Colon (tissue), 2 donors: ENCODE measurements around the gene LRP3.
"Not testable (repeated sequence)": the region's sequence is repeated elsewhere in the genome, so short reads cannot be mapped to it uniquely, and the experiment has no call there.

Experiments
- FAIRE-seq: peaks from 2 replicates; lab custom pipeline; 2012; peaks lifted over from hg19 to GRCh38; lab: Jason Lieb, UNC
- donor health status: control.
- donor health status: control.

The LRP3 gene, protein sequence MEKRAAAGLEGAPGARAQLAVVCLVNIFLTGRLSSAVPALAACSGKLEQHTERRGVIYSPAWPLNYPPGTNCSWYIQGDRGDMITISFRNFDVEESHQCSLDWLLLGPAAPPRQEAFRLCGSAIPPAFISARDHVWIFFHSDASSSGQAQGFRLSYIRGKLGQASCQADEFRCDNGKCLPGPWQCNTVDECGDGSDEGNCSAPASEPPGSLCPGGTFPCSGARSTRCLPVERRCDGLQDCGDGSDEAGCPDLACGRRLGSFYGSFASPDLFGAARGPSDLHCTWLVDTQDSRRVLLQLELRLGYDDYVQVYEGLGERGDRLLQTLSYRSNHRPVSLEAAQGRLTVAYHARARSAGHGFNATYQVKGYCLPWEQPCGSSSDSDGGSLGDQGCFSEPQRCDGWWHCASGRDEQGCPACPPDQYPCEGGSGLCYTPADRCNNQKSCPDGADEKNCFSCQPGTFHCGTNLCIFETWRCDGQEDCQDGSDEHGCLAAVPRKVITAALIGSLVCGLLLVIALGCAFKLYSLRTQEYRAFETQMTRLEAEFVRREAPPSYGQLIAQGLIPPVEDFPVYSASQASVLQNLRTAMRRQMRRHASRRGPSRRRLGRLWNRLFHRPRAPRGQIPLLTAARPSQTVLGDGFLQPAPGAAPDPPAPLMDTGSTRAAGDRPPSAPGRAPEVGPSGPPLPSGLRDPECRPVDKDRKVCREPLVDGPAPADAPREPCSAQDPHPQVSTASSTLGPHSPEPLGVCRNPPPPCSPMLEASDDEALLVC

DNA sequence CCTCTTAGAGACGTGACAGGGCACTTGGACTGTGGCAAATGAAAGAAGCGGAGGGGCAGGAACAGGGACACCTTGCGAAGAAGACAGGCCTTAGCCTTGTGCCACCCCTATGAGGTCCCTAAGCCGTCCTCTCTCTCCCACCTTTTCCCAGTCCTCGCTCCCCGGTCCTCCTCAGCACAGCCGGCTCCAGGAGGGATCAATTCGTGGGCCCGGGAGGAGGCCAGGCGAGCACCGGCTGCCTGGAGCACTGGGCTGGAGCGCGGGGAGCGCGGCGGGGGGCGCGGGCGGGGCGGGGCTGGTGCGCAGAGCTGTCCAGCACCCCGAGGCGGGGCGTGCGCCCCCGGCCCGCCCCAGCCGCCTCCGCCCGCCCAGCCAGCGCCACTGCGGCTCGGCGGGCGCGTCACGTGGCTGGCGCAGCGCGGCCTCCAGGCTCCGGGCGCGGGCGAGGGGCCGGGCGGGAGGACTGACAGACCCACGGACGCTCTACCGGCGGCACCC, at the start of gene LRP3:
LRP3 (plus strand) TSS at position 466 of the 498 bp plus-strand sequence. CDS start 456 bp downstream, outside the sequence.
- FAIRE-seq = no peak

DNA sequence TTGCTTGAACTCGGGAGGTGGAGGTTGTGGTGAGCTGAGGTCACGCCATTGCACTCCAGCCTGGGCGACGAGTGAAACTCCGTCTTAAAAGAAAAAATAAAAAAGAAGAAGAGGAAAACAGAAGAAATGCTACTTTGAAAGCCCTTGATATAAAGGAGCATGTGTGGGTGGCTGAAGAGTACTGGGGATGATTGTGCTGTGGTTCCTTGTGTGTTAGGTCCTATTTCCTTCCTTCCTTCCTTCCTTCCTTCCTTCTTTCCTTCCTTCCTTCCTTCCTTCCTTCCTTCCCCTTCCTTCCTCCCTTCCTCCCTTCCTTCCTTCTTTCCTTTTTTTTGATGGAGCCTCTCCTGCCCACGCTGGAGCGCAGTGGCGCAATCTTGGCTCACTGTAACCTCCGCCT, 47.9 kb upstream of the LRP3 start:
- no peak for FAIRE-seq

DNA sequence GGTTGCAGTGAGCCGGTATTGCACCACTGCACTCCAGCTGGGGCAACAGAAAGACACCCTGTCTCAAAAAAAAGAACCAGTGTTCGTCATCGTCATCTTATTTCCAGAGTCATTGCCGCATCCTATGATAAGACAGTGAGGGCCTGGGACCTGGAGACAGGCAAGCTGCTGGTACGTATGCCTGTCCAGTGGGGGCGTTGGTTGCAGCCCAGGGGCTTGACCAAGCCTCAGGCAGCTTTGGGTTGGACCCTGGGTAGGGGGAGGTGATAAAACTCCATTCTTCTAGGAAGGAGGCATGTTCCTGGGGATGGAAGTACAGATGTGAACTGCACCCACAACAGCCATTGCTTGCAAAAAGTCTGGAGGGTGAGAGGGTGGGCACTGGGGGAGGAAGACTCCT, 46.6 kb upstream of the LRP3 start:
- no peak for FAIRE-seq

DNA sequence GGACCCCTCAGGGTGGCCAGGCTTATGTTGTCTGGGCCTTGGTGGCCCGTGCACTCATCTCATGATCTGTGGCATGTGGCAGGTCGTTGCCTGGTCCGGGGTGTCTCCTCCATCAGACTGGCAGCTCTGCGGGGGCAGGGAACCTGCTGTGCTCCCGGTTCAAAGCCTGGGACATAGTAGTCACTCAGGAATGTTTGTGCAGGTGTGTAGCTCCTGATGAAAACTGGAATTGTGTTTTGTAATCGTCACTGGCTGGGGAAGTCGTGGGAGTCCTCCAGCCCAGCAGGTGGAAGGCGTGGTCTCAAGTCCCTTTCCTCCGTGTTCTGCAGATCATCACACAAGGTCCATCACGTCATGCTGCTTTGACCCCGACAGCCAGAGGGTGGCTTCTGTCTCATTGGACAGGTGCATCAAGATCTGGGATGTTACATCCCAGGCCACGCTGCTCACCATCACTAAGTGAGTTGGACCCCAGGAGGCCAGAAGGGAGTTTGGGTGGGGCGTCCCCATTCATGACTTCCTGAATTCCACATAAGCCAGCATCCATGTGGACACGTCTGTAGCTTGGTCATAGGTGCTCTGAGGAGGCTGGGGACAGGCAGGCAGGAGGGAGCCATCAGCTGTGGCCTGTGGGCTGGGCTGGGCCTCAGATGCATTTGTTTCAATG, 43.1 kb upstream of the LRP3 start:
- no peak for FAIRE-seq

DNA sequence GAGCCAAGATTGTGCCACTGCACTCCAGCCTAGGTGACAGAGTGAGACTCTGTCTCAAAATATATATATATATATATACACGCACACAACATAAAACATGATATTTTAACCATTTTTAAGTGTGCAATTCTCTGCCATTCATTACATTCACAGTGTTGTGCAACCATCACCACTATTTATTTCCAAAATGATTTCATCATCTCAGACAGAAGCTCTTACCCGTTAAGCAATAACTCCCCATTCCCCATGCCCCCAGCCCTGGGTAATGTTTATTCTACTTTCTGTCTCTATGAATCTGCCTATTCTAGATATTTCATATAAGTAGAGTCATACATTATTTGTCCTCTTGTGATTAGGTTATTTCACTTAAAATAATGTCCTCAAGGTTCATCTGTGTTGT, 42.0 kb upstream of the LRP3 start:
- FAIRE-seq = no peak

DNA sequence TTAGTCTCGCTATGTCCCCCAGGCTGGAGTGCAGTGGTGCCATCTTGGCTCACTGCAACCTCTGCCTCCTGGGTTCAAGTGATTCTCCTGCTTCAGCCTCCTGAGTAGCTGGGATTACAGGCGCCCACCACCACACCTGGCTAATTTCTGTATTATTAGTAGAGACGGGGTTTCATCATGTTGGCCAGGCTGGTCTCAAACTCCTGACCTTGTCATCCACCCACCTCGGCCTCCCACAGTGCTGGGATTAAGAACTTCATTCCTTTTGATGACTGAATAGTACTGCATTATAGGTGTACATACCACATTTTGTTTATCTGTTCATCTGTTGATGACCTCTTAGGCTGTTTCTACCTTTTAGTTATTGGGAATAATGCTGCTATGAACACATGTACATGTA, 41.5 kb upstream of the LRP3 start:
- FAIRE-seq = not testable (repeated sequence)

DNA sequence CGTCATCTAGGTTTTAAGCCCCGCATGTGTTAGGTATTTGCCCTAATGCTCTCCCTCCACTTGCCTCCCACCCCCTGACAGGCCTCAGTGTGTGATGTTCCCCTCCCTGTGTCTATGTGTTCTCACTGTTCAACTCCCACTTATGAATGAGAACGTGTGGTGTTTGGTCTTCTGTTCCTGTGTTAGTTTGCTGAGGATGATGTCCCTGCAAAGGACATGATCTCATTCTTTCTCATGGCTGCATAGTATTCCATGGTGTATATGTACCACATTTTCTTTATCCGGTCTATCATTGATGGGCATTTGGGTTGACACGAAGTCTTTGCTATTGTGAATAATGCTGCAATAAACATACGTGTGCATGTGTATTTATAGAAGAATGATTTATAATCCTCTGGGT, 39.8 kb upstream of the LRP3 start:
- not testable (repeated sequence) for FAIRE-seq

DNA sequence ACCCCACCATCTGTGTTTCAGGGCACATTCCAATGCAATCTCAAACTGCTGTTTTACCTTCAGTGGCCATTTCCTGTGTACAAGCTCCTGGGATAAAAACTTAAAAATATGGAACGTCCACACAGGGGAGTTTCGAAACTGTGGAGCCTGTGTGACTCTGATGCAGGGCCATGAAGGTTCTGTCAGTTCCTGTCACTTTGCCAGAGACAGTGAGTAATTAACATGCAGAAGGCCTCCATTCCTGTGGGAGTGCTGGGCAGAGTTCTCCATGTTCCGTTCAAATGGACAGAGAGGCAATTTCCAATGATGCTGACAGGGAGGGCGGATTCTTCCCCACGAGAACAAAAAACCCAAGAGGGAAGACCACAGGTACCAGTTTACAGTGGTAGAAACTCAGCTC, 37.8 kb upstream of the LRP3 start:
- no peak for FAIRE-seq

DNA sequence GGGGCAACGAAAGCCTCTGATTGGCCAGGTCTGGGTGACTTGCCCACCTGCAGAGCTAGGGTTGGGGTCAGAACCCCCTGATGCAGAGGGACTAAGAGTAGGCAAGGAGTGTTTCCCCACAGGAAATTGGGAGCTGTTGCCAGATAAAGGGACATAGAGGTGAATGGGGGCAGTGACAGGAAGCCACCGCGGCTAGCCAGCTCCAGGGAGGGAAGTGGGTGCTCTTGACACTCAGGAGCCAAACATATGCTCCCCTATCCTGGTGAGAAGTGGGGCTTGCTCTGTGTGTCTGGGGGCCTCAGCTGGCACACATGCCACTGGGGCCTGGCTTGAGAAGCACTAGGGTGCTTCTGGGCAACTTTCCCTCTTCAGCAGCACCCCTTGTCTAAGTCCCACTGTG, 36.2 kb upstream of the LRP3 start:
- FAIRE-seq = no peak

DNA sequence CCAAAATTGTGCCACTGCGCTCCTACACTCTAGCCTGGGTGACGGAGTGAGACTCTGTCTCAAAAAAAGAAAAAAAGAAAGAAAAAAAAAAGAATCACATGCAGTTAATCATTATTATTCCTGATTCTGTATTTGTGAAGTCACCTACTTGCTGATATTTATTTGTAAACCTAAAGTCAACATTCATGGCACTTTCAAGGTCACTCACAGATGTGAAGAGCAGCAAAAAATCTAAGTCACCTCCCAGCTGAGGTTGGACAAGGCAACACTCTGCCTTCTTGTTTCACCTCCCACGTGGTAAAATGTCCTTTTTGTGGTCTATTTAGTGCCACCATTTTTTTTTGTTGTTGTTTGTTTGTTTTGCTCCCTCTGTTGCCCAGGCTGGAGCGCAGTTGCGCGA, 35.8 kb upstream of the LRP3 start:
- no peak for FAIRE-seq

DNA sequence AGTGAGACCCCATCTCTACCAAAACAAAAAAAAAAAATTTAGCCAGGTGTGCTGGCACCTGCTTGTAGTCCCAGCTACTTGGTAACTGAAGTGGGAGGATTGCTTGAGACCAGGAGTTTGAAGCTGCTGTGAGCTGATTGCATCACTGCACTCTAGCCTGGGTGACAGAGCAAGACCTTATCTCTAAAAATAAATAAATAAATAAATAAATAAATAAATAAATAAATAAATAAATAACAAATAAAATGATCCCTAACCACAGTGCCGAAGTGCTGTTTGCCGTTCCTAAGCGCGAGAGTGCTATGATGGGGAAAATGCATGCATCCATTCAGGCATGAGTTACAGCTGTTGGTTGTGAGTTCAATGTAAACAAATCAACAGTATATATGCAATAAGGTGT, 35.0 kb upstream of the LRP3 start:
- no peak for FAIRE-seq

DNA sequence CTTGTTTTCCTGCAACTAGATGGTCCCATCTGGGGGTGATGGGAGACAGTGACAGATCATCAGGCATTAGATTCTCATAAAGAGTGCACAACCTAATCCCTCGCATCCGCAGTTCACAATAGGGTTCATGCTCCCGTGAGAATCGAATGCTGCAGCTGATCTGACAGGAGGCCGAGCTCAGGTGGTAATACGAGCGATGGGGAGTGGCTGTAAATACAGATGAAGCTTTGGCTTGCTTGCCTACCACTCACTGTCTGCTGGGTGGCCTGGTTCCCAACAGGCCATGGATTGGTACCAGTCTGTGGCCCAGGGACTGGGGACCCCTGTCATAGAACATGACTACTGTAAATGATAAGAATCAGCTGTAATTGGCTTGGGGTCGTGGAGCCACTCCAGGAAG, 34.2 kb upstream of the LRP3 start:
- FAIRE-seq = no peak

DNA sequence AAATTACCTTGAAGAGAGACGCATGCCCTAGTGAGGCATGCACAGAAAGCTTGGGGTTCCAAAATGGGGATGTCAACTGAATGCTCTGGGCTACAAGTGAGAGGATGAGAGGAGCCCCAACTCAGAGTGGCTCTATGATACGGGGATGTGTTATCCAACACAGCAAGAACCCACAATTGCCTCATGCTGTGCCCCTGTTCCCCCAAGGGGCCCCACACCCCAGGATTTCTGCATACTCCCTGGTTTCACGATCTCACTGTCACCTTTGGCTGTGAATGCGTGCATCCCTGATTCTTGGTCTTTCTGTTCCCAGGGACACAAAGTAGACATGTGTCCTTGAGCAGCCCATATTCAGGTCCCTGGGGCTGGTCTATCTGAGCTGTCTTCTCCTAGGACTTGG, 32.9 kb upstream of the LRP3 start:
- FAIRE-seq = no peak

DNA sequence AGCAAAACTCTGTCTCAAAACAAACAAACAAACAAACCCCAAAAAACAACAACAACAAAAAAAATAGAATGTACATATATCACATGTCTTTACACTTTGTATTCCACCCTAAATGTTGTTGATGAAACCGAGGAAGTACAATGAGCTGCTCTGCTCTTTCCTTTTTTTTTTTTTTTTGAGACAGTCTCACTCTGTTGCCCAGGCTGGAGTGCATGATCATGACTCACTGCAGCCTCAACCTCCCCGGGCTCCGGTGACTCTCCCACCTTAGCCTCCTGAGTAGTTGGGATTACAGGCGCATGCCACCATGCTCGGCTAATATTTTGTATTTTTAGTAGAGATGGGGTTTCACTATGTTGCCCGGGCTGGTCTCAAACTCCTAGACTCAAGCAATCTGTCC, 30.6 kb upstream of the LRP3 start:
- no peak for FAIRE-seq

DNA sequence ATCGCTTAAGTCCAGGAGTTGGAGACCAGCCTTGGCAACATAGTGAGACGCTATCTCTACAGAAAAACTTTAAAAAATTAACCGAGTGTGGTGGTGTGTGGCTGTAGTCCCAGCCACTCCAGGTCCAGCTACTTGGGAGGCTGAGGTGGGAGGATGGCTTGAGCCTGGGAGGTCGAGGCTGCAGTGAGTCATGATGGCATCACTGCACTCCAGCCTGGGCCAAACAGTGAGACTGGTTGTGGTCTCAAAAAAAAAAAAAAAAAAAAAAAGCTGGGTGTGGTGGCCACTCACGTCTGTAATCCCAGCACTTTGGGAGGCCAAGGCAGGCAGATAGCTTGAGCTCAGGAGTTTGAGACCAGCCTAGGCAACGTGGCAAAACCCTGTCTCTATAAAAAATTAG, 28.1 kb upstream of the LRP3 start:
- FAIRE-seq = not testable (repeated sequence)

DNA sequence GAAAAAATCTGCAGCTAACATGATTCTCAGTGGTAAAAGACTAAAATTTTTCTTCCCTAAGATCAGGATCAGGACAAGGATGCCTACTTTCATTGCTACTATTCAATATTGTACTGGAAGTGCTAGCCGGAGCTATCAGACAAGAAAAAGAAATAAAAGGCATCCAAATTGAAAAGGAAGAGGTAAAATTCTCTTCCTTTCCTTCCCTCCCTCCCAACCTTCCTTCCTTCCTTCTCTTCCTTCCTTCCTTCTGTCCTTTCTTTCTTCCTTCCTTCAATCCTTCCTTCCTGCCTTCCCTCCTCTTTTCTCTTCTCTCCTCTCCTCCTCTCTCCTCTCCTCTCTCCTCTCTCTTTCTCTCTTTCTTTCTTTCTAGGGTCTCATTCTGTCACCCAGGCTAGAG, 26.7 kb upstream of the LRP3 start:
- FAIRE-seq = no peak

DNA sequence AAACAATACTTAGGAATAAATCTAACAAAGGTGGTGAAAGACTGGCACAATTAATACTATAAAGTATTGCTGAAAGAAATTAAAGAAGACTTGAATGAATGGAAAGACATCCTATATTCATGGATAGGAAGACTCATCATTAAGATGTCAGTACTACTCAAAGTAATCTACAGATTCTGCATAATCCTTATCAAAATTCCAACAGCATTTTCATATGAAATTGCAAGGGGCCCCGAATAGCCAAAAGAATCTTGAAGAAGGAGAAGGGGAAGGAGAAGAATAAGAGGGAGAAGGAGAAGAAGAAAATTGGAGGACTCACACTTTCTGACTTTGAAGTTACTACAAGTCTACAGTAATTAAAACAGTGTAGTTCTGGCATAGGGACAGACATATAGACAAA, 25.6 kb upstream of the LRP3 start:
- no peak for FAIRE-seq

DNA sequence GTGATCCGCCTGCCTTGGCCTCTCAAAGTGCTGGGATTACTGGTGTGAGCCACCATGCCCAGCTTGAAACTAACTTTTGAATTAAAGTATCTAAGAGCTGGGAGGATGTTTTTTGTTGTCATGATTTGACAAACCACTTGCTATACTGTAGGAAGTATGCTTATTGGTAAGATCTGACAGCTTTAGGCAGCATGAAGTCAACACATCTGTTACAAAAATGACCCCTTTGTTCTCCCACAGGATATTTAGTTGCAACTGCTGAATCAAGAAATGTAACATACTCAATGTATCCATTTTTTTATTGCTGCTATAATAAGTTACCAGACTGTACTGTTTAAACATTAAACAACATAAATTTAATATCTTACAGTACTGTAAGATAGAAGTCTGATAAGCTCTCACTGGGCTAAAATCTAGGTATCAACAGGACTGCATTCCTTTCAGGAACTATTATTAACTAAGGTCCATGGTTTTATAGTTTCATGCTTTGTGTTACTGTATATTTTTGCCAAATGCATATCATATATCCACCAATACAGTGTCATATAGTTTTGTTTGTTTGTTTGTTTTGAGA, 22.8 kb upstream of the LRP3 start:
- FAIRE-seq = peak; percentile 43

DNA sequence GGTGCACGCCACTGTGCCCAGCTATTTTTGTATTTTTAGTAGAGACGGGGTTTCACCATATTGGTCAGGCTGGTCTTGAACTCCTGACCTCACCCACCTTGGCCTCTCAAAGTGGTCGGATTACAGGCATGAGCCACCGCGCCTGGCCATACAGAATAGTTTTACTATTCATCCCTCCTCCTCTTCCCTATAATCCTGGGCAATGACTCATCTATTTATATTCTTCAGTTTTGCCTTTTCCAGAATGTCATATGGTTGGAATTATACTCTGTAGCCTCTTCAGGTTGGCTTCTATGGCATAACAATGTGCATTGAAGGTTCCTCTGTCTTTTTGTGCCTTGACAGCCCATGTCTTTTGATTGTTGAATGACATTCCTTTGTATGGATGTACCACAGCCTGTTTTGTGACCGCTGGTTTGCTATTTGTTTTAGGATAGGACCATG, 22.2 kb upstream of the LRP3 start:
- FAIRE-seq = no peak

DNA sequence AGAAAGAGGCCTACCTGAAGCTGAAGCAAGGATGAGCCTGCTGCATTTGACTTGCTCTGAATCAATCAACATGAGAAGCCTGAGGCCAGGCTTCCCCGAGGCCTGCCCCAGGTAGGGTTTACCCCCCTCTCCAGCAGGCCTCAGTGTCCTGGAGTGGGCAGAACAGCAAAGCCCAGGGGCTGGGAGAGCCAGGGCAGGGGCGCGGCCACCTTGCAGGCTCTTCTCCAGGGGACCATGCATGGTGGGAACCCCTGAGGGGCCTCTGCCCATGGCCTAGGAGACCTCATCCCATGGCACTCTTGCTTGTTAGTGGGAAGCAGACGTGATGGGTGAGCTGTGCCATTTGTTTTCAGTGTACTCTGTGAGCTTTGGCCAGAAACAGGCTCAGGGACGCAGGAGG, 19.9 kb upstream of the LRP3 start:
- FAIRE-seq = no peak

DNA sequence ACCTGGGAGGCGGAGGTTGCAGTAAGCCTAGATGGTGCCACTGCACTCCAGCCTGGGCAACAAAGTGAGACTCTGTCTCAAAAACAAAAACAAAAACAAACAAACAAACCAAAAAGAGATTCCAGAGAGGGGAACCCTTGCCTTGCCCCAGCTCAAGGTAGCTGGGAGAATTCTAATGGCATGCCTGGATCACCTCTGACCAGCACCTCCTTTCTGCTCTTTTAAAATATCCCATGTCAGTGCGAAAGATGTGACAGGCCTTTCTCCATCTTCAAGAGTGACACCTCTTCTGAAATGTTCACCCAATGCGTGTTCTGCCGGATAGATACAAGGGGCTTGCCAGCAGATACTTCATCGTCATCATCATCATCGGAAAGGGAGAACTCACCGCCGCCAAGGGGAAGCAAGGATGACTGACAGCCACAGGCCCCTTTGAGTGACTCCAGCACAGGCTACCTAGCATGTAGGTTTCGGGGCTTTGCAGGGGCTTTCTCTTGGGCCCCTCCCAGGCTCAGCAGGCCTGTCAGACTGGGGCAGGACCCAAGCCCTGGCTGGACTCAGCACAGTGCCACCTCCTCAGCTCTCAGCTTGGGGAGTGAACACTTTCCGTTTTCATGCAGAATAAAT, 18.9 kb upstream of the LRP3 start:
- FAIRE-seq = no peak
